Measurements from ENCODE around the gene PABPN1.

Gene PABPN1

DNA sequence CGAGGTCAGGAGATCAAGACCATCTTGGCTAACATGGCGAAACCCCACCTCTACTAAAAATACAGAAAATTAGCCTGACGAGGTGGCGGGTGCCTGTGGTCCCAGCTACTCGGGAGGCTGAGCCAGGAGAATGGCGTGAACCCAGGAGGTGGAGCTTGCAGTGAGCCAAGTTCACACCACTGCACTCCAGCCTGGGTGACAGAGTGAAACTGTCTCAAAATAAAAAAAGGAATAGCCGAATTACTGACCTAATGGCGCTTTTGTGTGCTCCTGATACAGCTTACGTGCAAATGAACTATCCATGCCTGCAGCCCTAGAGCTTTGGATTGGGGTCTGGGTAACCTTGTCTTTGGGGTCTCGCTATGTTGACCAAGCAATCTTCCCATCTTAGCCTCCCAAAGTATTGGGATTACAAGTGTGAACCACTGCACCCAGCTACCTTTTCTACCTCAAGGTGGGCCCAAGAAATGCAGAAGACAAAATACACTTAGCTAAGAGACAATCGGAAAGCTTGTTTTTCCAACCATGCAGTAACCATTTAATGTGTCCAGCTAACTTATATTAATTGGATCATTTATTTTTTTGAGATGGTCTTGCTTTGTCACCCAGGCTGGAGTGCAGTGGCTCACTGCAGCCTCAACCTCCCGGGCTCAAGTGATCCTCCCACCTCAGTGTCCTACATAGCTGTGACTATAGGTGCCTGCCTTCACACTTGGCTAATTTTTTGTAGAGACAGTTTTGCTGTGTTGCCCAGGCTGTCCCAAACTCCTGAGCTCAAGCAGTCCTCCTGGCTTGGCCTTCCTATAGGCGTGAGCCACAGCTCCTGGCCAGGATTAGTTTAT, 5.5 kb downstream of the PABPN1 start:
- H3K4me3 ChIP-seq (ENCODE audit: low read length) = no peak overlapping the region
- no peak for DNase-seq (ENCODE audit: low read depth)
- TF ChIP-seq CTCF (conservative IDR thresholded peaks at IDR 0.05; ENCODE audit: low read depth, low read length) = no peak

GRCh38 chr14:23327947-23328744, 6.9 kb downstream of the PABPN1 start:
- peak; percentile 89 for TF ChIP-seq CTCF (conservative IDR thresholded peaks at IDR 0.05; ENCODE audit: low read depth, low read length)
- peak; percentile 31 for DNase-seq (ENCODE audit: low read depth)
- H3K4me3 ChIP-seq (ENCODE audit: low read length) = no peak overlapping the region

GRCh38 chr14:23335623-23336022, 14.4 kb downstream of the PABPN1 start:
- TF ChIP-seq CTCF (conservative IDR thresholded peaks at IDR 0.05; ENCODE audit: low read depth, low read length) = no peak
- no peak for DNase-seq (ENCODE audit: low read depth)
- no peak overlapping the region for H3K4me3 ChIP-seq (ENCODE audit: low read length)

DNA sequence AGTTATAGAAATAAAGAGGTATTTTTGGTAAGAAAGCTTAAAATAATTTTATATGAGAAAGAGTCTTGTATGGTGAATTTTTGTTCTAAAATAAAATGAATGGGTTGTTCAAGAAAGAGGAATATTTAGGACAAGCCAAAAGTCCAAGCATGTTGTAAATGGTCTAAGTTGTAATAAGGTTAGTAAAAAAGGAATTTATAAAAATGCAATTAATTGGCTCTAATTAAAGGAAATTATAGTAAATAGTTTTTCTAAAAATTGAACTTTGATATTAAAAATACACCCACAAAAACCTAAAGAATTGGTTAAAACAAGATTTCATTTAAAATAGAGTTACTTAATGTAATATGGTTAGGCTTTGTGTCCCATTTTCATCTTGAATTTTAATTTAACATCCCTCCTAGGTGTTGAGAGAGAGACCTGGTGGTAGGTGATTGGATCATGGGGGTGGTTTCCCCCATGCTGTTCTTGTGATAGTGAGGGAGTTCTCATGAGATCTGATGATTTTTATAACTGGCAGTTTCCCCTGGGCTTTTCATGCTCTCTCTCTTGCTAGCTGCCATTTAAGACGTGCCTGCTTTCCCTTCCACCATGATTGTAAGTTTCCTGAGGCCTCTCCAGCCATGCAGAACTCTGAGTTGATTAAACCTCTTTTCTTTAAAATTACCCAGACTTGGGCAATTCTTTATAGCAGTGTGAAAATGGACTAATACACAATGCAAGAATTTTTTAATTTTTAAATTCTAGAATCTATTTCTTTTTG, 18.4 kb downstream of the PABPN1 start:
- DNase-seq (ENCODE audit: low read depth) = no peak
- no peak for TF ChIP-seq CTCF (conservative IDR thresholded peaks at IDR 0.05; ENCODE audit: low read depth, low read length)

GRCh38 chr14:23344481-23344880, 23.2 kb downstream of the PABPN1 start:
- DNase-seq (ENCODE audit: low read depth) = no peak
- TF ChIP-seq CTCF (conservative IDR thresholded peaks at IDR 0.05; ENCODE audit: low read depth, low read length) = no peak

More for the DNA sequence above, 18.4 kb downstream of the PABPN1 start:
- no peak overlapping the region for H3K4me3 ChIP-seq (ENCODE audit: low read length)

DNA sequence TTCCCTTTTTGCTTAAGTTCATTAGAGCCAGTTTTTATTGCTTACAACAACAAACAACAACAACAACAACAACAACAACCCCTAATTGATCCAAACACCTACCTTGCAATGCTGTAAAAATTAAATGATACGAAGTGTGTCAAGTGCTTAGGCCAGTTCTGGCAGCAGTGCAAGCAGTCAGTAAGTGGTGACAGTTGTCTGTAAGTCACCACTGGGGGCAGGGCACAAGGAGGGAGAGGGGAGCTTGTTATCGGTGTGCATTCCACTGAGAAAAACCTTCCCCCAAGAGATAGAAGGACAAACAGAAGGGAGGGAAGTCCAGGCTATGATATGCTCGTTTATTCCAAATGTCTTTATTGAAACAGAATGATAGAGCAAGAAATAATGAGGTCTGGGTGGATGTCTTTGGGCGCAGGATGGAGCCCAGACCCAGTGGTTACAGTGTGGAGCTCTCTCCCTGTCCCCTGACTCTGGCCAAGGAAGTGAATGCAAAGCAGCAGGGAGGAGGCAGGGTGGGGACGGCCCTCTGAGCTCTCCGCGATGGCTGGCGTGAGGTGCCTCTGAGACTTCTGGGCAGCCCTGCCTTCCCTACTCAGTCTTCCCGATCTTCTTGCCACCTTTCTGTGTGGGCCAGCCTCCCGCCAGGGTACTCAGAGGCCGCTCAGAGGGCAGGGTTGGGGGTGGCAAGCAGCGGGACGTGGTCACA, 24.9 kb downstream of the PABPN1 start:
- no peak for DNase-seq (ENCODE audit: low read depth)
- no peak overlapping the region for H3K4me3 ChIP-seq (ENCODE audit: low read length)
- no peak for TF ChIP-seq CTCF (conservative IDR thresholded peaks at IDR 0.05; ENCODE audit: low read depth, low read length)

More at GRCh38 chr14:23344481-23344880, 23.2 kb downstream of the PABPN1 start:
- H3K4me3 ChIP-seq (ENCODE audit: low read length) = no peak overlapping the region

All from retinal pigment epithelial cell (primary cell).